K562 (cell line): ENCODE data around the gene MC3R. TPM values are rescaled to one million over a fixed set of nuclear protein-coding genes. Genes with fewer than 3 reads are reported as not detected.

Experiments used
- CHD7 ChIP-seq: fragments of 200-600 bp; sonication (generic); IDR thresholded peaks from one replicate; pipeline ENCODE4 v1.6.1; 2012; ENCODE audit warnings: mild to moderate bottlenecking, low read depth, low read length, inconsistent platforms
- FOXO4 ChIP-seq: fragments of 450-650 bp; formaldehyde crosslinking; IDR thresholded peaks from 2 replicates; pipeline ENCODE4 v1.4.0; 2020; ENCODE audit warnings: mild to moderate bottlenecking, moderate library complexity
- HOXB6 ChIP-seq: fragments of 250-450 bp; sonication (Bioruptor Pico); IDR thresholded peaks from 2 replicates; pipeline ENCODE4 v1.5.1; 2022; ENCODE audit warnings: mild to moderate bottlenecking, borderline replicate concordance
- IRF9 ChIP-seq: fragments of 450-650 bp; IDR thresholded peaks from 2 replicates; pipeline ENCODE4 v1.6.1; 2016; ENCODE audit warnings: missing biosample characterization, missing genetic modification characterization
- MIER1 ChIP-seq: fragments of 450-650 bp; IDR thresholded peaks from 2 replicates; pipeline ENCODE4 v1.6.1; 2016; ENCODE audit warnings: antibody characterized with exemption, mild to moderate bottlenecking, low read depth
- STAT5A ChIP-seq: IDR thresholded peaks from 2 replicates; pipeline ENCODE4 v1.6.1; 2012; ENCODE audit warnings: low read length, inconsistent platforms, borderline replicate concordance
- polyA plus RNA-seq, 8 experiments: library from polyadenylated mRNA; depleted of rRNA in 4 of 8; stranded (reverse) in 5 of 8; unstranded in 3 of 8; fragments of >200 nt; fragmentation: Nextera tagmentation in 2 of 8; fragmentation: Illumina TruSeq in 1 of 8; extraction: Ambion mirVana in 2 of 8; extraction: Trizol in 1 of 8; gene quantifications; 2 replicates each; pipeline versions ENCODE4 v1.2.1 to v1.2.3, GENCODE V29; 2011 to 2014; ENCODE audit warnings: inconsistent platforms in 1 of 8, missing spikeins in 1 of 8
- total RNA-seq, 7 experiments: library from RNA; depleted of rRNA in 6 of 7; stranded (reverse); fragments of >200 nt in 6 of 7; fragmentation: Illumina TruSeq in 2 of 7; extraction: Trizol in 2 of 7; gene quantifications; 2 replicates each; pipeline versions ENCODE4 v1.2.1 to v1.2.3, GENCODE V29; 2011 to 2021; ENCODE audit warnings: low replicate concordance in 1 of 7
- TF ChIP-seq, protein P1 (sequence below): sonication (generic); formaldehyde crosslinking; IDR thresholded peaks from 2 replicates; pipeline ENCODE4 v1.5.0; 2020; ENCODE audit warnings: missing genetic modification reagents
- TF ChIP-seq, protein P2 (sequence below): sonication (generic); formaldehyde crosslinking; IDR thresholded peaks from 2 replicates; pipeline ENCODE4 v1.8.0; 2022; ENCODE audit warnings: mild to moderate bottlenecking, missing genetic modification reagents
- TF ChIP-seq, protein P3 (sequence below): sonication (generic); formaldehyde crosslinking; IDR thresholded peaks from 2 replicates; pipeline ENCODE4 v1.9.0; 2022; ENCODE audit warnings: mild to moderate bottlenecking, missing genetic modification reagents

The MC3R gene
- total and polyA plus RNA-seq, 9 of the 15 experiments (the other 6 are each of a cell fraction or from before 2014, with no cell fraction given), result not detected

DNA sequence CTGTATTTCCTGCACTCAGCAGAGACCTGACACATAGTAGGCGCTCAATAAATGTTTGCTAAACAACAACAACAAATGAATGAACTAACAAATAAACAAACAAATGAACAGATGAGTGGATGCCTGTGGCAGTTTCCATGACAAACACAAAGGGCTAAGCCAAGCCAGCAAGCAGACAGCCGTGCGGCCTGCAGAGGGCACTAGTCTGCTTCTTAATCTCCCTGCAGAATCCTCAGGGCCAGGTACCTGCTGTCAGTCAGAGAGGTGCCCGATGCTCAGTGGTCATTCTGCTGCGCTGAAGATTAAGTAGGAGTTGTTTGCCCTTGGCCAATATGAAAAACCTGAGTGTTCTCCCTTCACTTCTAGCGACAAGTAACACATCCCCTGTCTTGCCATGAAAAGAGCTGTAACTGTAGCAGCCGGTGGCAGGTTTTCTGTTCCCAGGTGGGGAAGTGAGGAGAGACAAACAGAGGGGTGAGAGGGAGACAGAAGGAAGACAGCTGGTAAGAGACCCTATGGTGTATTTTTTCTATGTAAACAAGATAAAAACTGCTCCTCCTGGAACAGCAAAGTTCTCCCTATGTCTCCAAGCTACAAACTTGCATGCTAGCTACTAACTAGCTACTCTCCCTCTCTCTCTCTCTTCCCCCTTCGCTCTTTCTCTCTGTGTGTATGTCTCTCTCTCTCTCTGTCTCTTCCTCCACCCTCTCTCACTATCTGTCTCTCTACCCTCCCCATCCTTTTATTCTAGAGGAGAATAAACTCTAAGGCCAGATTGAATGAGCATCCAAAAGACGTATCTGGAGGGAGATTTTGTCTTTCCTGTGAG lies at the start of gene MC3R (continued):
- TF ChIP-seq IRF9 (tag) (no peak), STAT5A (no peak), FOXO4 (CRISPR knock-in tag) (no peak), MIER1 (no peak), CHD7 (no peak), HOXB6 (no peak)
- TF ChIP-seq, protein P1, sequence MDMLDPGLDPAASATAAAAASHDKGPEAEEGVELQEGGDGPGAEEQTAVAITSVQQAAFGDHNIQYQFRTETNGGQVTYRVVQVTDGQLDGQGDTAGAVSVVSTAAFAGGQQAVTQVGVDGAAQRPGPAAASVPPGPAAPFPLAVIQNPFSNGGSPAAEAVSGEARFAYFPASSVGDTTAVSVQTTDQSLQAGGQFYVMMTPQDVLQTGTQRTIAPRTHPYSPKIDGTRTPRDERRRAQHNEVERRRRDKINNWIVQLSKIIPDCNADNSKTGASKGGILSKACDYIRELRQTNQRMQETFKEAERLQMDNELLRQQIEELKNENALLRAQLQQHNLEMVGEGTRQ (CRISPR knock-in tag), result no peak
- TF ChIP-seq, protein P2, sequence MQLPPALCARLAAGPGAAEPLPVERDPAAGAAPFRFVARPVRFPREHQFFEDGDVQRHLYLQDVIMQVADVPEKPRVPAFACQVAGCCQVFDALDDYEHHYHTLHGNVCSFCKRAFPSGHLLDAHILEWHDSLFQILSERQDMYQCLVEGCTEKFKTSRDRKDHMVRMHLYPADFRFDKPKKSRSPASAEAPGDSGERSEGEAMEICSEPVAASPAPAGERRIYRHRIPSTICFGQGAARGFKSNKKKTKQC, result no peak
- TF ChIP-seq, protein P3, sequence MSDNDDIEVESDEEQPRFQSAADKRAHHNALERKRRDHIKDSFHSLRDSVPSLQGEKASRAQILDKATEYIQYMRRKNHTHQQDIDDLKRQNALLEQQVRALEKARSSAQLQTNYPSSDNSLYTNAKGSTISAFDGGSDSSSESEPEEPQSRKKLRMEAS, result no peak
